Astrocyte of the spinal cord (primary cell): Measurements from ENCODE around the gene SIGLEC6.

Experiments used
- DNase-seq: peaks from one replicate; pipeline ENCODE4 v3.0.0; 2011; ENCODE audit warnings: low read depth, low spot score
- H3K4me3 ChIP-seq: 2 replicates; pipeline ENCODE4 v1.5.1; 2011; ENCODE audit warnings: low read depth, mild to moderate bottlenecking, low read length, moderate library complexity
- CTCF ChIP-seq: IDR thresholded peaks from 2 replicates; pipeline ENCODE4 v1.5.1; 2012; ENCODE audit warnings: low read depth, mild to moderate bottlenecking, low read length, inconsistent platforms
- in situ Hi-C: cut with HindIII; loops from 2 replicates; pipeline ENCODE4 v1.10.0; 2017; ENCODE audit warnings: low sequenced_read_pairs

SIGLEC6 gene

GRCh38 chr19:51529301-51529700 is 2.2 kb downstream of the SIGLEC6 start:
- TF ChIP-seq CTCF, result no peak
- in situ Hi-C loops, result no loop called here
- no peak for DNase-seq
- no peak overlapping the region for H3K4me3 ChIP-seq

GRCh38 chr19:51525651-51526050 is 5.8 kb downstream of the SIGLEC6 start:
- H3K4me3 ChIP-seq, result no peak overlapping the region
- no peak for DNase-seq
- no peak for TF ChIP-seq CTCF
- in situ Hi-C loops, result no loop called here

GRCh38 chr19:51524666-51525264 is 6.7 kb downstream of the SIGLEC6 start:
- no peak for TF ChIP-seq CTCF

GRCh38 chr19:51521781-51522180 is 9.7 kb downstream of the SIGLEC6 start:
- no peak for TF ChIP-seq CTCF
- no peak for DNase-seq
- H3K4me3 ChIP-seq, result no peak overlapping the region
- in situ Hi-C loops, result no loop called here

More at GRCh38 chr19:51524666-51525264, 6.7 kb downstream of the SIGLEC6 start:
- DNase-seq, result no peak
- in situ Hi-C loops, result no loop called here
- H3K4me3 ChIP-seq, result no peak overlapping the region

GRCh38 chr19:51521357-51521756 is 10.1 kb downstream of the SIGLEC6 start:
- DNase-seq, result no peak
- TF ChIP-seq CTCF, result no peak
- no peak overlapping the region for H3K4me3 ChIP-seq
- in situ Hi-C loops, result no loop called here

- TF ChIP-seq CTCF, result no peak
- DNase-seq, result no peak
- in situ Hi-C loops, result no loop called here
- H3K4me3 ChIP-seq, result no peak overlapping the region
Measured at GRCh38 chr19:51520728-51521127, 10.7 kb downstream of the SIGLEC6 start.

GRCh38 chr19:51514866-51515481 is 16.5 kb downstream of the SIGLEC6 start:
- peak; percentile 64 for TF ChIP-seq CTCF
- DNase-seq, result peak; percentile 45
- in situ Hi-C loops, result no loop called here
- no peak overlapping the region for H3K4me3 ChIP-seq
